PC-3 (cell line): ENCODE results near the gene PSD.

ENCODE experiments used
- CTCF ChIP-seq: fragments of 300-600 bp; sonication (generic); conservative IDR thresholded peaks from 2 replicates; pipeline ENCODE4 v1.5.1; 2017; ENCODE audit warnings: antibody characterized with exemption, low read depth, mild to moderate bottlenecking, low read length
- EZH2phosphoT487 ChIP-seq: fragments of 300-600 bp; sonication (generic); IDR thresholded peaks from 2 replicates; pipeline ENCODE4 v1.6.1; 2018; ENCODE audit warnings: mild to moderate bottlenecking, antibody characterized with exemption, low read length, borderline replicate concordance

GRCh38 chr10:102400598-102401341 is 17.8 kb downstream of the PSD start:
- TF ChIP-seq EZH2phosphoT487 (no peak), CTCF (no peak)
